Smooth muscle cell of bladder (primary cell): ENCODE data around the gene CDK13. TPM values are rescaled to one million over a fixed set of nuclear protein-coding genes. Genes with fewer than 3 reads are reported as not detected.

Experiments used
- total RNA-seq: library from RNA; depleted of rRNA; stranded (reverse); fragments of >200 nt; gene quantifications from 2 replicates; pipeline ENCODE4 v1.2.3, GENCODE V29; 2014

CDK13 gene
- total RNA-seq: 42.4 and 58.1 TPM in 2 replicates

GRCh38 chr7:39949971-39950472, at the start of gene CDK13:
CDK13 (plus strand) TSS chr7:39950256; CDS start chr7:39950642, 386 bp downstream.

GRCh38 chr7:40134428-40135316, 184.6 kb downstream of the CDK13 start, which contains the start of the genes MPLKIP and SUGCT:
MPLKIP (minus strand) TSS chr7:40134622; CDS start chr7:40134567, 55 bp downstream.
SUGCT (plus strand) TSS chr7:40135005.

Other genes starting within 250 kb of the CDK13 start
- gene MPLKIP, start 184.4 kb downstream of the CDK13 start, total RNA-seq: 13.8 and 21.0 TPM in 2 replicates
- gene SUGCT, start 184.7 kb downstream of the CDK13 start, total RNA-seq: 14.9 and 15.6 TPM in 2 replicates